Activated naive CD8-positive, alpha-beta T cell treated with anti-CD3 and anti-CD28 coated beads, Interleukin-2, amount 50 U/mL, for 24 hours (primary cell): ENCODE data around the gene TPCN2.

Source experiments
- ATAC-seq: fragments of 150-1000 bp; cut with Tn5 transposase; one replicate; pipeline ENCODE4 v1.10.0; 2021
- DNase-seq: peaks from one replicate; pipeline ENCODE4 v3.0.0; 2021
- H3K27ac Mint-ChIP-seq: one replicate; pipeline ENCODE4 v1.8.0; 2021; ENCODE audit warnings: mild to moderate bottlenecking, mixed read lengths
- H3K27me3 Mint-ChIP-seq: one replicate; pipeline ENCODE4 v1.8.0; 2021; ENCODE audit warnings: mixed read lengths
- H3K36me3 Mint-ChIP-seq: one replicate; pipeline ENCODE4 v1.8.0; 2021; ENCODE audit warnings: low read depth, mixed read lengths
- H3K4me1 Mint-ChIP-seq: one replicate; pipeline ENCODE4 v1.8.0; 2021; ENCODE audit warnings: mixed read lengths
- H3K4me3 Mint-ChIP-seq: one replicate; pipeline ENCODE4 v1.8.0; 2021; ENCODE audit warnings: mild to moderate bottlenecking, moderate library complexity, mixed read lengths
- H3K9me3 Mint-ChIP-seq: one replicate; pipeline ENCODE4 v1.8.0; 2021; ENCODE audit warnings: mixed read lengths

The TPCN2 gene

DNA sequence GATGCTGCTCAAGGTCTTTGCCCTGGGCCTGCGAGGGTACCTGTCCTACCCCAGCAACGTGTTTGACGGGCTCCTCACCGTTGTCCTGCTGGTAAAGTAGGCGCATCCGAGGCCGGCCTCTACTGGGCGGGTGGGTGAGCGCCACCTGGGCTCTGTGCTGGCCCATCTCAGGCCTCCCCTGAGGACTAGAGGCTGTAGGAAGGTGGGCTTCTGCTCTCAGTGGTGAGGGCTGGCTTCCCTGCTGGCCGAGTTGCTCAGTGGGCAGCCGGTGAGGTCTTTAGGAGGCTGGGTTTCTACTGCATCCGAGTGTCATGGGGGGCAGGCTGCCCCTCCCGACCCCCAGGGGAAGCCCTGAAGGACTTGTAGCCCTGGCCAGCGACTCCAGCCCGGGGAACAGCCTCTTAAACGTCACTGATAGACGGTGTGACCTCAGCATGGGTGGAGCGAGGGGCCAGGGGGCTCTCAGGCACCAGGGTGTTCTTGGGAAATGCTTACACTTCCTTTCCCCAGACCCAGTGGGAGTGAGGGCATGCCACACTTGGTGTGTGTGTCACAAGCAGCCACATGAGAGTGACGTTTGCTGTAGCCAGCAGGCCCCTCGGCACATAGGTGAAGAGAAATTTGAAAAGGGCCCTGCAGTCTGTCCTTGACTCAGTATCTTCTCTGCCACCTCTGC lies 30.3 kb downstream of the TPCN2 start:
- Mint-ChIP-seq H3K9me3 (no peaks in the 10 kb centered on the region), H3K36me3 (peaks cover 2% of the 10 kb centered on the region), H3K4me1 (peaks cover 16% of the 10 kb centered on the region), H3K4me3 (no peak overlapping the region), H3K27me3 (no peaks in the 10 kb centered on the region), H3K27ac (no peak overlapping the region)
- DNase-seq (no peak), ATAC-seq (no peak)

DNA sequence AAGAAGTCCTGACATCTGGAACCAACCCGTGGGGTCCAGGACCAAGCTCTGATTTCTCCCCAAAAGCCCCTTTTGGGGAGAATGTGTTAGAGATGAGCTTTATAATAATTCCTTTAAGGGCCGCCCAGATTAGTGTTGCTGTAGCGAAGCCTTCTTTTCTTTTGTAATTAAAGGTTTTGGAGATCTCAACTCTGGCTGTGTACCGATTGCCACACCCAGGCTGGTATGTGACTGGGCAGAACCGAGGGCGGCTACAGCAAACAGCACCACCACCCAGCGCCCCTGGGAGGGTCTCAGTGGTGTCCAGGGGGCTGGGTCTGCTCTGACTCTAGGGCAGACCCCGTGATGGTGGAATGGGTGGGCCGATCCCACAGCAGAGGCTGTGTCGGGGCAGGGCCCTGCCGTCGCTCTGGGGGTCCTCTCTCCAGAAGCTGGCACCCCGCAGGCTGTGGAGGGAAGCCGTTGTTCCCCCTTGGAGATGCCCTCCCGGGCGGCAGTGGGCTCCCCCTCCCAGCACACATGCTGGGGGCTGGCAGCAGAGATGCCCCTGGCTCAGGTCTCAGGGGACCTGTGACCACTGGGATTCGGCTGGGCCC lies 31.0 kb downstream of the TPCN2 start:
- Mint-ChIP-seq H3K9me3 (no peaks in the 10 kb centered on the region), H3K27me3 (no peaks in the 10 kb centered on the region), H3K36me3 (peaks cover 2% of the 10 kb centered on the region), H3K4me3 (no peak overlapping the region), H3K27ac (no peak overlapping the region), H3K4me1 (peaks cover 16% of the 10 kb centered on the region)
- no peak for DNase-seq
- no peak for ATAC-seq

DNA sequence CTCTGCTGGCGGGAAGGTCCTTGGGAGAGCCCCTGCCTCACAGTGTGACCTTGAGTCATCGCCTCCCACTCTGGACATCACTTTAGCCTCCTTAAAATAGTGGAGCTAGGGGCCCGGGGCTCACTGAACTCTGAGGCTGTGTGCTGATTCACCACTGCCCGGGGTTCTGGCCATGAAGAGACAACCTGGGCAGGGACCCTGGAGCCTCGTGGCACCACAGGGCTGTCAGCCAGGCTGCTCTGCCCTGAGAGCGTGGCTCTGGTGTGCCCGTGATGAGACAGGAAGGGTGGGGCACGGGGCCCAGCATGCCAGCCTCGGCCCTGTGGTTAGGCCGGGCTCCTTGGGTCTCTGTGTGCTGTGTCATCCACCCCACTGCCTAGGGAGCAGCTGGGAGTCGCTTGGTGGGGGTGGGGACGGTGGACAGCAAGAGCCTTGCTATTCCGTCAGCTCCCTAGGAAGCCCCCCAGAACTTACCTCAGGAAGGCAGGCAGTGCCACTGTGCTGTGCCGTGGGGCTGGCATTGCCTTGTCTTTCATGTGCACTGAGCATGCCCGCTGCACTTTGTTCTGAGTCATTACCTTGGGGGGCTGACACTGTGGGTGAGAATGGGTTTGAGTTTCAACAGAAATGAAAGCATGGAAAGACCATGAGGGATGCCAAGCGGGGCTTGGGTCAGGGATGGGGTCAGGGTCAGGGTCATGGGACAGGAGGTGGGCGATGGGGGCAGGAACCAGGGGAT lies 31.7 kb downstream of the TPCN2 start:
- ATAC-seq (peak; percentile 74), DNase-seq (peak; percentile 22)
- H3K4me3 Mint-ChIP-seq, result no peak overlapping the region
- no peaks in the 10 kb centered on the region for H3K9me3 Mint-ChIP-seq
- H3K4me1 Mint-ChIP-seq, result peaks cover 16% of the 10 kb centered on the region
- H3K27me3 Mint-ChIP-seq, result no peaks in the 10 kb centered on the region
- H3K36me3 Mint-ChIP-seq, result peaks cover 2% of the 10 kb centered on the region
- peak overlapping the region; percentile 81 for H3K27ac Mint-ChIP-seq

DNA sequence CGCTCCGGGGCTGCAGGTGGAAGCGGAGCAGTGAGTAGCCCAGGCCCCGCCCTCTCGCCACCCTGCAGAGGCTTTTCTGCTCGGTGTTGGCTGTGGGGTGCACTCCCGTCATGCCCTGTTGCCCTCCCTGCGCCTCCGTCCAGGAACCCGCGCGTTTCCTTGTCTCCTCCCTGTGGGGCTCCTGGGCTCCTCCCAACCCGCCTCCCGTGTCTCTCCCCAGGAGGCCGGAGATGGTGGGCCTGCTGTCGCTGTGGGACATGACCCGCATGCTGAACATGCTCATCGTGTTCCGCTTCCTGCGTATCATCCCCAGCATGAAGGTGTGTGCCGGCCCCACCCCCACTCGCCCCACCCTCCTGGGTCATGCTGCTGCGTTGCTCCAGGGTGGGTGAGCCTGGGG lies 32.4 kb downstream of the TPCN2 start:
- Mint-ChIP-seq H3K4me3 (no peak overlapping the region), H3K27me3 (no peaks in the 10 kb centered on the region), H3K4me1 (peaks cover 13% of the 10 kb centered on the region), H3K9me3 (no peaks in the 10 kb centered on the region), H3K27ac (no peak overlapping the region), H3K36me3 (peaks cover 2% of the 10 kb centered on the region)
- DNase-seq (no peak), ATAC-seq (no peak)

DNA sequence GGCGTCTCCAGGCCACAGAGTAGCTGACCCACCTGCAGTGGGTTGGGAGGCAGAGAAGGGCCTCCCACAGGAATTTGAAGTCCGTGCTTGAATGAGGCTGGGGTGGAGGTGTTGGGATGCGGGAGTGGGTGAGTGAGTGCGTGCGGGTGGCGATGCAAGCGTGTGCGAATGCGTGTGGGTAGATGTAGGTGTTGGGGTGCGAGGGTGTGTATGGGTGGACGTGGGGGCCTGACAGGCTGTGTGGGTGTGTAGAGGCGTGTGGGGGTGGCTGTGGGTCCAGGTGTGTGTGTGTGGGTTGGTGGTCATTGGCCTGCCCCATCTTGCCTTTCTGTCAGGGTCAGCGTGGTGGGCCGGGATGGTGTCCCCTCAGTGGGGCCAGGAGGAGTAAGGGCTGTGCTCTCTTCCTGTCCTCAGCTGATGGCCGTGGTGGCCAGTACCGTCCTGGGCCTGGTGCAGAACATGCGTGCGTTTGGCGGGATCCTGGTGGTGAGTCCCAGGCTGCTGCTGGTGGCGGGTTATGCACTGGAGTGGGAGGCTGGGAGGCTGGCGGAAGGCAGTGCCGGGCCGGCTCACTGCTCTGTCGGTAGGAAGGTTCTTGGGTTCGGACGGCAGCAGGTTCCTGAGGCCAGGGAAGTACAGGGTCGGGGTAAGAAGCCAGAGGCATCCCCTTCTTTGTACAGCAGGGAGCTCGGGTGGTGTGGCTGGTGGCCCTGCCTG lies 35.0 kb downstream of the TPCN2 start:
- Mint-ChIP-seq H3K9me3 (no peaks in the 10 kb centered on the region), H3K27ac (no peak overlapping the region), H3K27me3 (no peaks in the 10 kb centered on the region), H3K4me3 (no peak overlapping the region), H3K4me1 (peaks cover 13% of the 10 kb centered on the region), H3K36me3 (peaks cover 4% of the 10 kb centered on the region)
- DNase-seq, result no peak
- ATAC-seq, result no peak

DNA sequence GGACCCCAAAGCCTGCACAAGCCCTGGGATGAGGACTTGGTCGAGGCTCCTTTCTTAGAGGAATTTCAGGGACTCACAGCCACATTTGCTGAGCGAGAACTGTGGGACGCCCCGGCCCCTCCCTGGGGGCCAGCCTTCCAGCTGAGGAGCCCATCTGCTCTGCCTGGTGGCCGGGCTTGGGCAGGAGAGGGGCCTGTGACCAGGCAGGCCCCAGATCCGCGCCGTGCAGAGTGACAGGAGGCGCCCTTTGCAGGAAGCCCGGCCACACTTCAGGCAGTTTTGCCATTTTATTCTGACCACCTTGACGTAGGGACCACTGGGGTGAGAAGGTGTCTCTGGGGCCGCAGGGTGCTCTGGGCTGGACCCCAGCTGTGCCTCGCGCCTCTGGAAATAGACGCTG lies 35.6 kb downstream of the TPCN2 start:
- ATAC-seq, result no peak
- no peak for DNase-seq
- peaks cover 4% of the 10 kb centered on the region for H3K36me3 Mint-ChIP-seq
- no peaks in the 10 kb centered on the region for H3K27me3 Mint-ChIP-seq
- no peak overlapping the region for H3K27ac Mint-ChIP-seq
- H3K9me3 Mint-ChIP-seq, result no peaks in the 10 kb centered on the region
- no peak overlapping the region for H3K4me3 Mint-ChIP-seq
- H3K4me1 Mint-ChIP-seq, result peaks cover 13% of the 10 kb centered on the region

DNA sequence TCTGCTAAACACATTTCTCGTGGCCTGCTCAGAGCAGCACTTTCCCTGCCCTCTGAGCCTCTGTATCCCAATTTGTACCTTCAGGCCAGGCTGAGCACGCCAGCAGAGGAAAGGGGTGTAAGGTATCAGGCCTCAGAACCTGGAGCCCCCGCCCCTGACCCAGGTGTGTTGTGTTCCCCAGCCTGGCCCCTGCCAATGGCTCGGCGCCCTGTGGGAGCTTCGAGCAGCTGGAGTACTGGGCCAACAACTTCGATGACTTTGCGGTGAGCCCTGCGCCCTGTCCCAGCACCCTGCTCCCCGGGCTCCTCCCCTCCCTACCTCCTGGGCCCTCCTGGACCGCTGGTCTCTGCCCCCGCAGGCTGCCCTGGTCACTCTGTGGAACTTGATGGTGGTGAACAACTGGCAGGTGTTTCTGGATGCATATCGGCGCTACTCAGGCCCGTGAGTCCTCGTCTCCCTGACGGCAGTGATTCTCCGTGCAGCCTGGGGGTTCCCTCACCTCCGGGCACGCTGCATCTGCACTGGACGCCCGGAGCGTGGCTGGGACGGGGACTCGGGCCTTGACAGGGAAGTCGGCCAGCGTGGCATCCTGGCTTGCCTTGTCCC lies 36.9 kb downstream of the TPCN2 start:
- peaks cover 3% of the 10 kb centered on the region for H3K36me3 Mint-ChIP-seq
- ATAC-seq, result no peak
- H3K4me1 Mint-ChIP-seq, result peaks cover 3% of the 10 kb centered on the region
- no peak for DNase-seq
- H3K27me3 Mint-ChIP-seq, result no peaks in the 10 kb centered on the region
- H3K4me3 Mint-ChIP-seq, result no peak overlapping the region
- no peaks in the 10 kb centered on the region for H3K9me3 Mint-ChIP-seq
- H3K27ac Mint-ChIP-seq, result no peak overlapping the region

DNA sequence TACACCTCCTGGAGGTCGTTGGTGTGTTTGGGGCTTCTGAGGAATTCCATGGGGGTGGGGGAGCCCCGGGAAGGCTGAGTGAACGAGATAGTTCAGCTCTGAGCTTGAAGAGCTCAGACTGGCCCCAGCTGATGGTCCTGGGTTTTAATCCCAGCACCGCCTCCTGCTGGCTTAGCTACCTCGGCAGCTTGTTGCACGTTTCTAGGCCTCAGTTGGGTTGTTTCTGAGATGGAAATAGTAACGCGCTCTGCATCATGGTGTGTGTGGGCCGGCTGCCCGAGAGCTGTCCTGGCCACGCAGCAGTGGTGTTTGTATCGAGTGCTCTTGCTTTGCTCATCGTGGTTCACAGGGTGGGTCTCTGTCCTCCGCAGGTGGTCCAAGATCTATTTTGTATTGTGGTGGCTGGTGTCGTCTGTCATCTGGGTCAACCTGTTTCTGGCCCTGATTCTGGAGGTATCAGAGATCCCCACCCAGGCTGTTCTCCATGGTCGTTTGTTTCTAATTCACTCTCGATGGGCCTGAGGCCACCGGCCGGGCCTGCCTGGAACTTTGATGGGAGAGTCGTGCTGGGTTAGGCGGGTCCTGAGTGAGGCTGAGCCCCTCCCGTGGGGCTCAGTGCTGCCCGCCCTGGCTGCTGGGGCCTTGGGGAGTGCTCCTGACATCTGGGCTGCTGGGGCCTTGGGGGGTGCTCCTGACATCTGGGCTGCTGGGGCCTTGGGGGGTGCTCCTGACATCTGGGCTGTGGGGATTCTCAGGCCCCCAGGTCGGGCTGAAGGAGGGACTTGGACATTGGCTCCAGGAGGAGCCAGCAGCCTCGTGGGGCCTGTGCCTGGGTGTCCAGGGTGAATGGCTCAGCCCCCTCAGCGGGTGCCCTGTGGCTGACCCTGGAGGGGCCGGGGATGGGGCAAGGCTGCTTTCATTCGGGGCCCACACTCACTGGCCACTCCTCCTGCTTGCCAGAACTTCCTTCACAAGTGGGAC lies 37.7 kb downstream of the TPCN2 start:
- Mint-ChIP-seq H3K27ac (no peak overlapping the region), H3K4me3 (no peak overlapping the region), H3K9me3 (no peaks in the 10 kb centered on the region), H3K36me3 (peaks cover 2% of the 10 kb centered on the region), H3K4me1 (no peaks in the 10 kb centered on the region), H3K27me3 (no peaks in the 10 kb centered on the region)
- no peak for DNase-seq
- ATAC-seq, result peak; percentile 11

DNA sequence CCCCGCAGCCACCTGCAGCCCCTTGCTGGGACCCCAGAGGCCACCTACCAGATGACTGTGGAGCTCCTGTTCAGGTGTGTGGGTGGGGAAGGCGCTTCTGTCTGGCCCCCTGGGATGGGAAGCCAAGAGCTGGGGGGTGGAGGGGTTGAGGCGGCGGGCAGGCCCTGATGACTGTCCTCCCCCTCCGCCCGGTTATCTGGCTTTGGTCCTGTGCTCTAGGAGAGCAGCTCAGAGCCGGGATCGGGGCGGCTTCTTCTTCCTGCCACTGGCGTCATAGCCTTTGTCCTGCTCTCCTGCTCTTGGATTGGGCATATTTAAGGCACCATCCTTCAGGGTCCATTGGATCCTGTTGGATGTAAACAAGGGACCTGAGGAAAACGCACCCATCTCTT lies 38.4 kb downstream of the TPCN2 start:
- no peaks in the 10 kb centered on the region for H3K4me1 Mint-ChIP-seq
- H3K4me3 Mint-ChIP-seq, result no peak overlapping the region
- DNase-seq, result no peak
- ATAC-seq, result no peak
- no peaks in the 10 kb centered on the region for H3K27me3 Mint-ChIP-seq
- no peaks in the 10 kb centered on the region for H3K9me3 Mint-ChIP-seq
- no peak overlapping the region for H3K27ac Mint-ChIP-seq
- H3K36me3 Mint-ChIP-seq, result peaks cover 6% of the 10 kb centered on the region

DNA sequence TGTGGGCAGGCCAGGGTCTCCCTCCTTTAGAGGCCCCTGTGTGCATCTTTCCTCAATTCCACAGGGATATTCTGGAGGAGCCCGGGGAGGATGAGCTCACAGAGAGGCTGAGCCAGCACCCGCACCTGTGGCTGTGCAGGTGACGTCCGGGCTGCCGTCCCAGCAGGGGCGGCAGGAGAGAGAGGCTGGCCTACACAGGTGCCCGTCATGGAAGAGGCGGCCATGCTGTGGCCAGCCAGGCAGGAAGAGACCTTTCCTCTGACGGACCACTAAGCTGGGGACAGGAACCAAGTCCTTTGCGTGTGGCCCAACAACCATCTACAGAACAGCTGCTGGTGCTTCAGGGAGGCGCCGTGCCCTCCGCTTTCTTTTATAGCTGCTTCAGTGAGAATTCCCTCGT lies 39.1 kb downstream of the TPCN2 start:
- peaks cover 9% of the 10 kb centered on the region for H3K36me3 Mint-ChIP-seq
- ATAC-seq, result no peak
- no peak overlapping the region for H3K27ac Mint-ChIP-seq
- H3K4me1 Mint-ChIP-seq, result no peaks in the 10 kb centered on the region
- no peak for DNase-seq
- H3K27me3 Mint-ChIP-seq, result no peaks in the 10 kb centered on the region
- no peaks in the 10 kb centered on the region for H3K9me3 Mint-ChIP-seq
- H3K4me3 Mint-ChIP-seq, result no peak overlapping the region

DNA sequence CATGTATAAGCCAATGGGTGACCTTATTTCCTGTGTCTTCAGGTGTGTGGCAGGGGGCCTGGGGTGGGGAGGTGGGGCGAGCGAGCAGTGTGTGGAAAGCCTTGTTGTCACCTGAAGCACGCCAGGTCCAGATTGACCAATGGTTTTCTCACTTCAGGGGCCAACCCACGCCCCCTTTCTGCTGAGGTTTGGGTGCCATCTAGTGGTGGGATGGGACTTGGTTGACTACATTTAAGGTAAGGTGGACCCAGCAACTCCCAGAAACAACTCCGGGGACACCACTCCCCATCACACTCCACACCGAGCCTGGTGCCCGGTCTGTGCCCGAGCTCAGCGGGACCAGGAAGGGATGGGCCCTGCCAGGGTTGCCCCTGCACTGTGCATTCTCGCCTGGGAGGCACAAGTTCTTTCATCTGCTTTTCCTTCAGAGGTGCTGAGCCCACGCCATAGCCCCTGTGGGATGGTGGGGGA lies 40.0 kb downstream of the TPCN2 start:
- Mint-ChIP-seq H3K27me3 (no peaks in the 10 kb centered on the region), H3K9me3 (no peaks in the 10 kb centered on the region), H3K36me3 (peaks cover 9% of the 10 kb centered on the region), H3K27ac (no peak overlapping the region), H3K4me3 (no peak overlapping the region), H3K4me1 (no peaks in the 10 kb centered on the region)
- ATAC-seq (peak; percentile 66), DNase-seq (peak; percentile 71)

DNA sequence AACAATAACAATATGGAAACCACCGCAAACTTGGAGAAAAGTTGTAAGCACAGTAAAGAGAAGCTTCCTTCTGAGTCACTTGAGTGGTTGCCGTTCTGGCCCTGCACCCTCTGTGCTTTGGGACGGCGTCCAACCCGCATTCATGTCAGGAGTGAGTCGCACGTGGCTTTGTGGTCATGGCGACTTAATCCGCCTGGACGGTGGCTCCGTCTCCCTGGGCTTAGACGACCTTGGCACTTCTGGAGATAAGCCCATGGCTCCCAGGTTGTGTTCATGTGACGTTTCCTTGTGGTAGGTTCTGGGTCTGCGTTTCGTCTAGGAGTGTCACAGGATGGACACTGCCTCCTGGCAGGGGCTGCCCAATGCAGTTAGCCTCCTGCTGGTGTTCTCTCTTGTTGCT lies 40.5 kb downstream of the TPCN2 start:
- Mint-ChIP-seq H3K4me1 (no peaks in the 10 kb centered on the region), H3K27me3 (no peaks in the 10 kb centered on the region), H3K36me3 (peaks cover 9% of the 10 kb centered on the region), H3K27ac (no peak overlapping the region), H3K4me3 (no peak overlapping the region), H3K9me3 (no peaks in the 10 kb centered on the region)
- ATAC-seq (no peak), DNase-seq (no peak)

DNA sequence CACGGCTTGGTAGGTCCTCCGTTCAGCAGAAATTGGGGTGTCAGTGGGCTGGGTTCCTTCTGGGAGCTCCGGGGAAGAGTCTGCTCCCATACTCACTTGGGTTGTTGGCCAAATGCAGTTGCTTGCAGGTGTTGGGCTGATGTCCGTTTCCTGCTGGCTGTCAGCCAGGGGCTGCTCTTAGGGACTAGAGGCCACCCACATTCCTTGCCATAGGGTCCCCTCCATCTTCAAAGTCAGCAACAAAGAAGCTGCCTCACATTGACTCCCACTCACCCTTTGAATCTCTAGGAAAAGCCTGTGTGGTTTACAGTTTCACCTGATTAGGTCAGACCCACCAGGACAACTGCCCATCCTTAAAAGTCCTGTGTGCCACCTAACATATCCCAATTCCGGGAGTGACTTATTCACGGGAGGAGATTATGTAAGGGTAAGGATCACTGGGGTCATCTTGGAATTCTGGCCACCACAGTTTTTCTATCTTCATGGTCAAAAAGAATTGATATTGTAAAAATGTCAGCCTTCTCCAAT lies 43.0 kb downstream of the TPCN2 start:
- no peaks in the 10 kb centered on the region for H3K9me3 Mint-ChIP-seq
- H3K27me3 Mint-ChIP-seq, result no peaks in the 10 kb centered on the region
- H3K4me1 Mint-ChIP-seq, result no peaks in the 10 kb centered on the region
- DNase-seq (no peak), ATAC-seq (no peak)
- no peak overlapping the region for H3K4me3 Mint-ChIP-seq
- peaks cover 9% of the 10 kb centered on the region for H3K36me3 Mint-ChIP-seq
- no peak overlapping the region for H3K27ac Mint-ChIP-seq
